MG63 (cell line): ENCODE results near the gene KCNIP3. TPM values are rescaled to one million over a fixed set of nuclear protein-coding genes. Genes with fewer than 3 reads are reported as not detected.

Experiments used
- DNase-seq: peaks from one replicate; pipeline ENCODE4 v3.0.0-alpha.2; 2020
- H3K27me3 ChIP-seq: fragments of 250-450 bp; sonication (Bioruptor Pico); 2 replicates; pipeline ENCODE4 v1.5.1; 2020; ENCODE audit warnings: mild to moderate bottlenecking, moderate library complexity
- H3K36me3 ChIP-seq: fragments of 250-450 bp; sonication (Bioruptor Pico); 2 replicates; pipeline ENCODE4 v1.5.1; 2020; ENCODE audit warnings: mild to moderate bottlenecking, moderate library complexity
- H3K4me3 ChIP-seq: fragments of 250-450 bp; sonication (Bioruptor Pico); 2 replicates; pipeline ENCODE4 v1.5.1; 2020; ENCODE audit warnings: mild to moderate bottlenecking, moderate library complexity
- H3K9me3 ChIP-seq: fragments of 250-450 bp; sonication (Bioruptor Pico); 2 replicates; pipeline ENCODE4 v1.5.1; 2020; ENCODE audit warnings: mild to moderate bottlenecking, moderate library complexity
- total RNA-seq: library from RNA; depleted of rRNA; stranded (reverse); fragments of >200 nt; shearing (Covaris generic); gene quantifications from 2 replicates; pipeline ENCODE4 v1.2.3, GENCODE V29; 2014; ENCODE audit warnings: low replicate concordance

Gene KCNIP3
- total RNA-seq, 1 experiment from 2014 or later = 14.1 TPM

GRCh38 chr2:95316466-95317122 lies 19.4 kb downstream of the KCNIP3 start:
- no peaks in the 10 kb centered on the region for H3K9me3 ChIP-seq
- H3K27me3 ChIP-seq = no peaks in the 10 kb centered on the region
- H3K4me3 ChIP-seq = no peak overlapping the region
- no peaks in the 10 kb centered on the region for H3K36me3 ChIP-seq
- peak; percentile 91 for DNase-seq

- H3K9me3 ChIP-seq = no peaks in the 10 kb centered on the region
- H3K4me3 ChIP-seq = no peak overlapping the region
- DNase-seq = no peak
- H3K27me3 ChIP-seq = no peaks in the 10 kb centered on the region
- no peaks in the 10 kb centered on the region for H3K36me3 ChIP-seq
Measured at GRCh38 chr2:95317123-95317500, 20.0 kb downstream of the KCNIP3 start.

- Histone ChIP-seq H3K36me3 (no peaks in the 10 kb centered on the region), H3K9me3 (no peaks in the 10 kb centered on the region), H3K4me3 (no peak overlapping the region), H3K27me3 (no peaks in the 10 kb centered on the region)
- no peak for DNase-seq
Measured at GRCh38 chr2:95317665-95318425, 20.7 kb downstream of the KCNIP3 start.

- no peak for DNase-seq
- Histone ChIP-seq H3K4me3 (no peak overlapping the region), H3K9me3 (no peaks in the 10 kb centered on the region), H3K36me3 (no peaks in the 10 kb centered on the region), H3K27me3 (no peaks in the 10 kb centered on the region)
Measured at GRCh38 chr2:95318431-95319220, 21.5 kb downstream of the KCNIP3 start.

- Histone ChIP-seq H3K27me3 (no peaks in the 10 kb centered on the region), H3K36me3 (no peaks in the 10 kb centered on the region), H3K9me3 (no peaks in the 10 kb centered on the region), H3K4me3 (no peak overlapping the region)
- no peak for DNase-seq
Measured at GRCh38 chr2:95319481-95320343, 22.6 kb downstream of the KCNIP3 start.

- Histone ChIP-seq H3K4me3 (no peak overlapping the region), H3K9me3 (no peaks in the 10 kb centered on the region), H3K36me3 (no peaks in the 10 kb centered on the region), H3K27me3 (no peaks in the 10 kb centered on the region)
- no peak for DNase-seq
Measured at GRCh38 chr2:95320344-95320712, 23.2 kb downstream of the KCNIP3 start.

- Histone ChIP-seq H3K4me3 (no peak overlapping the region), H3K27me3 (no peaks in the 10 kb centered on the region), H3K36me3 (no peaks in the 10 kb centered on the region), H3K9me3 (no peaks in the 10 kb centered on the region)
- DNase-seq = no peak
Measured at GRCh38 chr2:95320986-95321767, 24.0 kb downstream of the KCNIP3 start.

- Histone ChIP-seq H3K9me3 (no peaks in the 10 kb centered on the region), H3K36me3 (no peaks in the 10 kb centered on the region), H3K4me3 (no peak overlapping the region), H3K27me3 (no peaks in the 10 kb centered on the region)
- peak; percentile 62 for DNase-seq
Measured at GRCh38 chr2:95323347-95324155, 26.4 kb downstream of the KCNIP3 start.

- DNase-seq = no peak
- H3K36me3 ChIP-seq = no peaks in the 10 kb centered on the region
- H3K4me3 ChIP-seq = no peak overlapping the region
- H3K9me3 ChIP-seq = no peaks in the 10 kb centered on the region
- no peaks in the 10 kb centered on the region for H3K27me3 ChIP-seq
Measured at GRCh38 chr2:95325026-95325425, 27.9 kb downstream of the KCNIP3 start.

- Histone ChIP-seq H3K9me3 (no peaks in the 10 kb centered on the region), H3K36me3 (no peaks in the 10 kb centered on the region), H3K27me3 (no peaks in the 10 kb centered on the region), H3K4me3 (no peak overlapping the region)
- no peak for DNase-seq
Measured at GRCh38 chr2:95325590-95326432, 28.7 kb downstream of the KCNIP3 start.

GRCh38 chr2:95326433-95327140 lies 29.4 kb downstream of the KCNIP3 start:
- no peaks in the 10 kb centered on the region for H3K27me3 ChIP-seq
- H3K4me3 ChIP-seq = no peak overlapping the region
- H3K36me3 ChIP-seq = no peaks in the 10 kb centered on the region
- no peak for DNase-seq
- no peaks in the 10 kb centered on the region for H3K9me3 ChIP-seq

- Histone ChIP-seq H3K36me3 (no peaks in the 10 kb centered on the region), H3K27me3 (no peaks in the 10 kb centered on the region), H3K4me3 (no peak overlapping the region), H3K9me3 (no peaks in the 10 kb centered on the region)
- no peak for DNase-seq
Measured at GRCh38 chr2:95327861-95328260, 30.7 kb downstream of the KCNIP3 start.

- H3K36me3 ChIP-seq = no peaks in the 10 kb centered on the region
- DNase-seq = no peak
- H3K4me3 ChIP-seq = no peak overlapping the region
- no peaks in the 10 kb centered on the region for H3K27me3 ChIP-seq
- H3K9me3 ChIP-seq = no peaks in the 10 kb centered on the region
Measured at GRCh38 chr2:95328358-95329125, 31.4 kb downstream of the KCNIP3 start.
